ENCODE data around the gene SMIM11. TPM values are rescaled to one million over a fixed set of nuclear protein-coding genes. Genes with fewer than 3 reads are reported as not detected.

The SMIM11 gene
- total and polyA plus RNA-seq, 2 donors (not counting 1 experiment from before 2014, with no cell fraction given) = 10.3 to 10.6 TPM

- no CpG with 5 or more reads among the region's 3 CpGs for WGBS (ENCODE audit: insufficient coverage)
These were observed 35.2 kb upstream of the SMIM11 start for GRCh38 chr21:34340061-34340460.

GRCh38 chr21:34342476-34342875 is 32.8 kb upstream of the SMIM11 start:
- H2AFZ ChIP-seq (ENCODE audit: insufficient read depth, low read depth, low read length, poor library complexity, severe bottlenecking) = no peak overlapping the region
- Mint-ChIP-seq H3K27me3 (peaks cover 24% of the 10 kb centered on the region), H3K9me3 (ENCODE audit: insufficient read depth) (no peaks in the 10 kb centered on the region), H3K27ac (no peak overlapping the region), H3K4me1 (no peaks in the 10 kb centered on the region), H3K4me3 (no peak overlapping the region)
- ATAC-seq (ENCODE audit: low read depth) (no peak), DNase-seq (no peak)
- H3K36me3 ChIP-seq (replicated peaks in 1 of 2; ENCODE audit: control extremely low read depth in 1 of 2, control insufficient read depth in 1 of 2, extremely low read depth in 1 of 2, insufficient read depth in 2 of 2, low read length in 1 of 2) = no peaks in the 10 kb centered on the region
- H3K4me1 ChIP-seq (ENCODE audit: control insufficient read depth in 2 of 2, insufficient read depth in 2 of 2, low read length in 2 of 2) = no peaks in the 10 kb centered on the region
- H4K20me1 ChIP-seq (ENCODE audit: control insufficient read depth, insufficient read depth, low read length, poor library complexity, severe bottlenecking) = no peaks in the 10 kb centered on the region
- H3K4me3 ChIP-seq (ENCODE audit: control extremely low read depth in 1 of 5, extremely low read depth in 1 of 5, insufficient read depth in 1 of 5, low read depth in 2 of 5, low read length in 4 of 5) = no peak overlapping the region
- 87% methylated on average over 4 of the region's 5 CpGs for WGBS (ENCODE audit: insufficient coverage)
- ChIA-PET POLR2A (no interaction called here), CTCF (interaction anchor here (16.1 kb wide), 1 partner anchor 422 kb away, joined by 632 read pairs; no protein-coding TSS in a partner anchor)
- H3K9ac ChIP-seq (ENCODE audit: low read length) = no peak overlapping the region
- TF ChIP-seq EZH2 (IDR thresholded peaks at IDR 0.05; ENCODE audit: borderline replicate concordance, insufficient read depth, low read depth, low read length, poor library complexity, severe bottlenecking) (no peak), CTCF (IDR thresholded peaks at IDR 0.05) (no peak)
- no peaks in the 10 kb centered on the region for H3K9me3 ChIP-seq (ENCODE audit: control extremely low read depth in 1 of 3, control insufficient read depth in 2 of 3, insufficient read depth in 1 of 3, low read length in 2 of 3)
- H3K27ac ChIP-seq (ENCODE audit: low read length in 2 of 2) = no peak overlapping the region
- H3K4me2 ChIP-seq (replicated peaks; ENCODE audit: low read depth, low read length, poor library complexity, severe bottlenecking) = no peak overlapping the region
- intact Hi-C loops (cut with micrococcal nuclease) = no loop called here
- peaks cover 0 to 4% (median 0%) of the 10 kb centered on the region in 4 experiments for H3K27me3 ChIP-seq (replicated peaks in 1 of 4; ENCODE audit: control extremely low read depth in 1 of 4, control insufficient read depth in 3 of 4, insufficient read depth in 4 of 4, low read length in 3 of 4)
- H3K79me2 ChIP-seq (ENCODE audit: control insufficient read depth, insufficient read depth, low read length) = no peaks in the 10 kb centered on the region

More at GRCh38 chr21:34340061-34340460, 35.2 kb upstream of the SMIM11 start:
- H3K9me3 Mint-ChIP-seq (ENCODE audit: insufficient read depth) = no peaks in the 10 kb centered on the region
- H3K27ac ChIP-seq (ENCODE audit: low read length in 2 of 2) = no peak overlapping the region
- H4K20me1 ChIP-seq (ENCODE audit: control insufficient read depth, insufficient read depth, low read length, poor library complexity, severe bottlenecking) = no peaks in the 10 kb centered on the region
- intact Hi-C loops (cut with micrococcal nuclease) = no loop called here
- no peak overlapping the region for H3K4me3 ChIP-seq (ENCODE audit: control extremely low read depth in 1 of 5, extremely low read depth in 1 of 5, insufficient read depth in 1 of 5, low read depth in 2 of 5, low read length in 4 of 5)
- CTCF ChIA-PET = interaction anchor here (0.6 to 1.4 kb wide), 2 partner anchors 416 to 577 kb away, joined by 3 read pairs; no protein-coding TSS in a partner anchor
- H3K79me2 ChIP-seq (ENCODE audit: control insufficient read depth, insufficient read depth, low read length) = no peaks in the 10 kb centered on the region
- H3K4me3 Mint-ChIP-seq = no peak overlapping the region
- peaks cover 22% of the 10 kb centered on the region for H3K27me3 Mint-ChIP-seq
- POLR2A ChIA-PET = no interaction called here
- H3K36me3 ChIP-seq (replicated peaks in 1 of 2; ENCODE audit: control extremely low read depth in 1 of 2, control insufficient read depth in 1 of 2, extremely low read depth in 1 of 2, insufficient read depth in 2 of 2, low read length in 1 of 2) = no peaks in the 10 kb centered on the region
- H3K9me3 ChIP-seq (ENCODE audit: control extremely low read depth in 1 of 3, control insufficient read depth in 2 of 3, insufficient read depth in 1 of 3, low read length in 2 of 3) = no peaks in the 10 kb centered on the region
- H3K4me1 Mint-ChIP-seq = no peaks in the 10 kb centered on the region
- no peak overlapping the region for H3K27ac Mint-ChIP-seq
- no peak overlapping the region for H2AFZ ChIP-seq (ENCODE audit: insufficient read depth, low read depth, low read length, poor library complexity, severe bottlenecking)
- DNase-seq = no peak
- ATAC-seq (ENCODE audit: low read depth) = no peak
- no peaks in the 10 kb centered on the region for H3K4me1 ChIP-seq (ENCODE audit: control insufficient read depth in 2 of 2, insufficient read depth in 2 of 2, low read length in 2 of 2)
- TF ChIP-seq CTCF (IDR thresholded peaks at IDR 0.05) (no peak), EZH2 (IDR thresholded peaks at IDR 0.05; ENCODE audit: borderline replicate concordance, insufficient read depth, low read depth, low read length, poor library complexity, severe bottlenecking) (no peak)
- H3K9ac ChIP-seq (ENCODE audit: low read length) = no peak overlapping the region
- H3K4me2 ChIP-seq (replicated peaks; ENCODE audit: low read depth, low read length, poor library complexity, severe bottlenecking) = no peak overlapping the region
- peaks cover 0 to 4% (median 0%) of the 10 kb centered on the region in 4 experiments for H3K27me3 ChIP-seq (replicated peaks in 1 of 4; ENCODE audit: control extremely low read depth in 1 of 4, control insufficient read depth in 3 of 4, insufficient read depth in 4 of 4, low read length in 3 of 4)

Data from B cell (primary cell).